Measurements from ENCODE around the gene SPATA46. TPM values are rescaled to one million over a fixed set of nuclear protein-coding genes. Genes with fewer than 3 reads are reported as not detected.

The SPATA46 gene
- total RNA-seq, 1 donor from 2014 or later: not detected

DNA sequence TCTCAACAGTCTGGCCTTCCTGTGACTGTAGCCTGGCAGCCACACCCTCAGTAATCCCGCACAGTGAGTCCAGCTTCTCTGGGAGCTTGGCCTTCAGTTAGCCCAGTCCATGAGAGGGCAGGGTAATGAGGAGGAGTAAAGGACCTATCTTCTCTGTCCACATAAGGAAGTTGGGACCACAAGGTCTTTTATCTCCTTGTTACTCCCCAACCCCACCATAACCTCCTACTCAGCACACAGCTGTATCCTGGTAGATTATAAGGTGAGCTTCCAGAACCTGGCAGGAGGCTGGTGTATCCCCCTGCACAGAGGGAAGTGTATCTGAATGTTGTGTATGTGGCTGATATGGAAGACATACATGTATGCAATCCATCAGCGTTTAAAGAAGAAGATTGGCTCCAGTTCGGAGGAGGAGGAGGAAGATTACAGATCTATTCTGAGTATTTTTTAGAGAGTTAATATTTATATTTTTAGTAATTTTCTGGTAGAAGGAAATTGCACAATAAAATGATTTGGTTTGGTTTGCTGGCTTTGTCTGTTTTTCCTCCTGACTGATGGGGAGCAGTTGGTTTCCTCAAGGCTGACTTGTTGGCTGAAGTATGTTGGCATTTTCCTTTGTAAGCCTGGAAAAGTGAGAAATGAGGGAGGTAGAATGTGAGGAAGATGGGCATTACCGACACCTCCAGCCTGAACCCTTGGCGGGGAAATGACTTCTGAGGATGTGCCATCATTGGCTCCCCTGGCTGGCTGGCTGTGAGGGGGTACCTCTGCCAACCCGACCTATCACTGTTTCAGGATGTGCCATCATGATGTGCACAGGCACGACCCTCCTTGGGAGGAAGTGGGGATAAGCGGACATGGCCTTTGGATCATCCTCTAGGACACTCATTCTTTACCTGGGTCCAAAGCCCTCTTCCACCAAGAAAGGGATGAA, 9.9 kb upstream of the SPATA46 start:
- no peaks in the 10 kb centered on the region for H3K9me3 Mint-ChIP-seq (ENCODE audit: low read depth)
- H3K27me3 Mint-ChIP-seq (ENCODE audit: low read depth): no peaks in the 10 kb centered on the region
- no peaks in the 10 kb centered on the region for H3K4me1 Mint-ChIP-seq (ENCODE audit: low read depth)
- TF ChIP-seq, protein P1, sequence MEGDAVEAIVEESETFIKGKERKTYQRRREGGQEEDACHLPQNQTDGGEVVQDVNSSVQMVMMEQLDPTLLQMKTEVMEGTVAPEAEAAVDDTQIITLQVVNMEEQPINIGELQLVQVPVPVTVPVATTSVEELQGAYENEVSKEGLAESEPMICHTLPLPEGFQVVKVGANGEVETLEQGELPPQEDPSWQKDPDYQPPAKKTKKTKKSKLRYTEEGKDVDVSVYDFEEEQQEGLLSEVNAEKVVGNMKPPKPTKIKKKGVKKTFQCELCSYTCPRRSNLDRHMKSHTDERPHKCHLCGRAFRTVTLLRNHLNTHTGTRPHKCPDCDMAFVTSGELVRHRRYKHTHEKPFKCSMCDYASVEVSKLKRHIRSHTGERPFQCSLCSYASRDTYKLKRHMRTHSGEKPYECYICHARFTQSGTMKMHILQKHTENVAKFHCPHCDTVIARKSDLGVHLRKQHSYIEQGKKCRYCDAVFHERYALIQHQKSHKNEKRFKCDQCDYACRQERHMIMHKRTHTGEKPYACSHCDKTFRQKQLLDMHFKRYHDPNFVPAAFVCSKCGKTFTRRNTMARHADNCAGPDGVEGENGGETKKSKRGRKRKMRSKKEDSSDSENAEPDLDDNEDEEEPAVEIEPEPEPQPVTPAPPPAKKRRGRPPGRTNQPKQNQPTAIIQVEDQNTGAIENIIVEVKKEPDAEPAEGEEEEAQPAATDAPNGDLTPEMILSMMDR (IDR thresholded peaks at IDR 0.05): no peak
- H3K27ac Mint-ChIP-seq (ENCODE audit: unreplicated experiment): no peak overlapping the region
- H3K4me3 Mint-ChIP-seq (ENCODE audit: unreplicated experiment): no peak overlapping the region
- peaks cover 9% of the 10 kb centered on the region for H3K36me3 Mint-ChIP-seq (ENCODE audit: low read depth)
- no peak for DNase-seq (ENCODE audit: low spot score)

DNA sequence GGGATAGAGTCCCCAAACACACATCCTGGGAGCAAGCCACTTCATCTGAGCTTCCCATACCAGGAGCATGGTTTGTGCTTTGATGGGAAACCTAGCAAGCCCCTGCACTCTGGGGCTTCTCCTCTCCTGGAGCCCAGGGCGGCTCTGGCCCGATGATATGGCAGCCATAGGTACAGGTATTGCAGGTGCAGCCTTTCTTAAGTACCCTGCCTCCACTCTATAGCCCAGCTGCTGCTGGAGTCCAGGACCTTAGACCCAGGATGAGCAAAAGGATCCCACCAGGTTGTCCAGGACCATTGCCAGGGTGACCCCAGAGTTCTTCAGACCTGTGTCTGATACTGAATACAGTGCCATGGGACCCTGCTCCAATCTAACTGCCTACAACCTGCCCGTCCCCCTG, 9.0 kb upstream of the SPATA46 start:
- Mint-ChIP-seq H3K9me3 (ENCODE audit: low read depth) (no peaks in the 10 kb centered on the region), H3K4me3 (ENCODE audit: unreplicated experiment) (no peak overlapping the region), H3K27me3 (ENCODE audit: low read depth) (no peaks in the 10 kb centered on the region), H3K4me1 (ENCODE audit: low read depth) (no peaks in the 10 kb centered on the region), H3K36me3 (ENCODE audit: low read depth) (peaks cover 9% of the 10 kb centered on the region), H3K27ac (ENCODE audit: unreplicated experiment) (no peak overlapping the region)
- no peak for DNase-seq (ENCODE audit: low spot score)
- TF ChIP-seq, protein P1 (IDR thresholded peaks at IDR 0.05): no peak

DNA sequence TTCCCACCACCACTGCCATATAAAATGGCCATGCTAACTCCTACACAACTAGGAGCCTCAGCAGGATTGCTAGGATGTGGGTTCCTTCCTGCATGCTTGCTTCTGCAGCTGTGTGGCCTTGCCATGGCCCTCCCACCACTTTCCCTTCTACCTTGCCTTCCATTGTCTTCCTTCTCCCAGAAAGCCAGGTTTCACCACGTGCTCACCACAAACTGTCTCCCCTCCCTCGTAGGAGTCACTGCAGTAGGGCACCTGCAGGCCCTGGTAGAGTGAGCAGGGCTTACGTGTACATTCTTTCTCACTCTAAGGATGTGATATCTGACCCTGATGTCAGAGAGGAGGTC, 8.6 kb upstream of the SPATA46 start:
- no peaks in the 10 kb centered on the region for H3K4me1 Mint-ChIP-seq (ENCODE audit: low read depth)
- H3K4me3 Mint-ChIP-seq (ENCODE audit: unreplicated experiment): no peak overlapping the region

DNA sequence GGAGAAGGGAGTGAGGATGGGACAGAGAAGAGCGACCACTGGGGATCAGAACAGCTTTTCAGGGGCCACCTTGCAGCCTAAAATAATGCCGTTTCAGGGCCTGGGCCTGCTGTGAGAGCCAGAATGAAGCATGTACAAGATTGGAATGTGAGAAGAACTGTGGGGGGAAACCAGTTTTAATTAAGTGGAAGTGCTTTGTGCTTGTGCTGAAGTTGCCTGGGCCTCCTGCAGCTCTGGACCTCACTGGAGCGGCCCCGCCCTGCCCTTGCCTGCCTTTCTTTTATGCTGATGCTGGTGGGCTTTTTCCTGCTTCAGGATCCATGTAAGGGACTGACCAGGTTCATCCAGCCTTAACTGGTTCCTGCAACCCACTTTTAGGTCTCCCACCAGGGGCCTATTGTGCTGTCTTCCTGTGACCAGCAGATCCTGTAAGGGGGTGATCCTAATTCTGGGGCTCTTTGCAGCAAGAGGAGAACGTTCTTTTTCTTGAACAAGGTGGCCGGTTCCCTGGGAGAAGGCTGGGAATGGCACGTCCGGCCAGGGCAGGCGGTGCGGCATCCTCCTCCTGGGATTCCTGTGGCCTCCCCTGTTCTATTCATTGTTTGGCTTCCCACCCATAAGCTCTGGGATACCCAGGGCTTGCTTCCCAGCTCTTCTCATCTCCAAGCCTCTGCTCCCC, 8.1 kb upstream of the SPATA46 start:
- Mint-ChIP-seq H3K36me3 (ENCODE audit: low read depth) (peaks cover 9% of the 10 kb centered on the region), H3K27me3 (ENCODE audit: low read depth) (no peaks in the 10 kb centered on the region), H3K9me3 (ENCODE audit: low read depth) (no peaks in the 10 kb centered on the region), H3K27ac (ENCODE audit: unreplicated experiment) (no peak overlapping the region), H3K4me3 (ENCODE audit: unreplicated experiment) (no peak overlapping the region), H3K4me1 (ENCODE audit: low read depth) (no peaks in the 10 kb centered on the region)
- TF ChIP-seq, protein P1 (IDR thresholded peaks at IDR 0.05): no peak
- no peak for DNase-seq (ENCODE audit: low spot score)

More for the DNA sequence above, 8.6 kb upstream of the SPATA46 start:
- H3K36me3 Mint-ChIP-seq (ENCODE audit: low read depth): peaks cover 9% of the 10 kb centered on the region
- no peak for DNase-seq (ENCODE audit: low spot score)
- H3K27ac Mint-ChIP-seq (ENCODE audit: unreplicated experiment): no peak overlapping the region
- H3K27me3 Mint-ChIP-seq (ENCODE audit: low read depth): no peaks in the 10 kb centered on the region
- TF ChIP-seq, protein P1 (IDR thresholded peaks at IDR 0.05): no peak
- no peaks in the 10 kb centered on the region for H3K9me3 Mint-ChIP-seq (ENCODE audit: low read depth)

DNA sequence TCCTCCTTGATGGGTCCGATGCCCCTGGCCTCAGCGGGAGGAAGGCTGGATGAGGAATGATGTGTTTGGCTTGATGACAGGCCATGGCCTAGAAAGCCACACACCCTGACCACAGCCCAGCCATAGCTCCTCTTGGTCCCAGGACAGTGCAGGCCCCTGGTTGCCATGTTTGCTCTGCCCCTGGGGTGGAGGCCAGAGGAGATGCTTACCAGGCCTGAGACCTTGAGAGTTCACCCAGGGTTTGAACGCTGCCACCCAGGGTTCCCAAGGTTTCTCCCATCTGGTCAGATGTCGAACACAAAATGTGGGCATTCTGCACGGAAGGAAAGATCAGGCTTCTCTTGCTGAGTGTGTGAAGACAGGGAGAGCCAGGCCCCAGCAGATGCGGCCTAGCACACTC, 7.5 kb upstream of the SPATA46 start:
- no peaks in the 10 kb centered on the region for H3K9me3 Mint-ChIP-seq (ENCODE audit: low read depth)
- no peaks in the 10 kb centered on the region for H3K27me3 Mint-ChIP-seq (ENCODE audit: low read depth)
- no peaks in the 10 kb centered on the region for H3K4me1 Mint-ChIP-seq (ENCODE audit: low read depth)
- TF ChIP-seq, protein P1 (IDR thresholded peaks at IDR 0.05): no peak
- DNase-seq (ENCODE audit: low spot score): no peak
- peaks cover 9% of the 10 kb centered on the region for H3K36me3 Mint-ChIP-seq (ENCODE audit: low read depth)
- no peak overlapping the region for H3K27ac Mint-ChIP-seq (ENCODE audit: unreplicated experiment)
- H3K4me3 Mint-ChIP-seq (ENCODE audit: unreplicated experiment): no peak overlapping the region

All from chondrocyte (in vitro differentiated cells).